Hepatocyte (in vitro differentiated cells): ENCODE data around the gene SART3. TPM values are rescaled to one million over a fixed set of nuclear protein-coding genes. Genes with fewer than 3 reads are reported as not detected.

Source experiments
- DNase-seq: peaks from one replicate; pipeline ENCODE4 v3.0.0-alpha.2; 2016; ENCODE audit warnings: low spot score
- H2AFZ ChIP-seq: fragments of 200-600 bp; sonication (generic); 2 replicates; pipeline ENCODE4 v1.6.0; 2016; ENCODE audit warnings: antibody characterized with exemption, mild to moderate bottlenecking
- H3K27ac ChIP-seq: fragments of 200-600 bp; sonication (generic); 2 replicates; pipeline ENCODE4 v1.5.1; 2016; ENCODE audit warnings: mild to moderate bottlenecking
- H3K27me3 ChIP-seq: fragments of 200-600 bp; sonication (generic); 2 replicates; pipeline ENCODE4 v1.6.1; 2016
- H3K36me3 ChIP-seq: fragments of 200-600 bp; sonication (generic); replicated peaks from 2 replicates; pipeline ENCODE4 v1.5.1; 2016; ENCODE audit warnings: low read depth; ENCODE audit not compliant: insufficient read depth
- H3K4me1 ChIP-seq: fragments of 200-600 bp; sonication (generic); 2 replicates; pipeline ENCODE4 v1.5.1; 2016; ENCODE audit warnings: mild to moderate bottlenecking, moderate library complexity; ENCODE audit not compliant: insufficient read depth
- H3K4me2 ChIP-seq: fragments of 200-600 bp; sonication (generic); 2 replicates; pipeline ENCODE4 v1.6.0; 2016
- H3K4me3 ChIP-seq: fragments of 200-600 bp; sonication (generic); 2 replicates; pipeline ENCODE4 v1.5.1; 2016; ENCODE audit warnings: mild to moderate bottlenecking
- H3K79me2 ChIP-seq: fragments of 200-600 bp; sonication (generic); 2 replicates; pipeline ENCODE4 v1.6.0; 2017; ENCODE audit warnings: mild to moderate bottlenecking
- H3K9me2 ChIP-seq: fragments of 200-600 bp; sonication (generic); replicated peaks from 2 replicates; pipeline ENCODE4 v1.6.0; 2017; ENCODE audit warnings: mild to moderate bottlenecking; ENCODE audit not compliant: insufficient read depth
- H3K9me3 ChIP-seq: fragments of 200-600 bp; sonication (generic); 2 replicates; pipeline ENCODE4 v1.5.1; 2016; ENCODE audit warnings: low read depth, mild to moderate bottlenecking
- H4K20me1 ChIP-seq: fragments of 200-600 bp; sonication (generic); 2 replicates; pipeline ENCODE4 v1.6.0; 2016; ENCODE audit warnings: mild to moderate bottlenecking; ENCODE audit not compliant: insufficient read depth, poor library complexity, severe bottlenecking
- CTCF ChIP-seq: fragments of 200-600 bp; sonication (generic); IDR thresholded peaks from 2 replicates; pipeline ENCODE4 v1.5.1; 2016; ENCODE audit warnings: antibody characterized with exemption, mild to moderate bottlenecking; ENCODE audit not compliant: poor library complexity
- EZH2 ChIP-seq: fragments of 200-600 bp; sonication (generic); IDR thresholded peaks from 2 replicates; pipeline ENCODE4 v1.6.1; 2016; ENCODE audit warnings: antibody characterized with exemption, mild to moderate bottlenecking, borderline replicate concordance
- EZH2phosphoT487 ChIP-seq: fragments of 200-600 bp; sonication (generic); IDR thresholded peaks from one replicate; pipeline ENCODE4 v1.6.1; 2018; ENCODE audit warnings: antibody characterized with exemption, mild to moderate bottlenecking, low read depth, moderate library complexity; ENCODE audit not compliant: unreplicated experiment, severe bottlenecking
- WGBS: methylation state at CpG from one replicate; pipeline ENCODE4 v1.1.6; 2016; ENCODE audit warnings: low lambda C conversion rate; ENCODE audit errors: missing lambda C conversion rate; 5-methylcytosine and 5-hydroxymethylcytosine counted together
- polyA plus RNA-seq: library from polyadenylated mRNA; unstranded; fragments of >200 nt; fragmentation: Nextera tagmentation; extraction: Ambion mirVana; gene quantifications from 2 replicates; pipeline ENCODE4 v1.2.1, GENCODE V29; 2016
- total RNA-seq: library from RNA; depleted of rRNA; stranded (reverse); fragments of >200 nt; gene quantifications from 2 replicates; pipeline ENCODE4 v1.2.3, GENCODE V29; 2014

SART3 gene
- total and polyA plus RNA-seq, 2 experiments from 2014 or later: 25.0 to 60.4 TPM

DNA sequence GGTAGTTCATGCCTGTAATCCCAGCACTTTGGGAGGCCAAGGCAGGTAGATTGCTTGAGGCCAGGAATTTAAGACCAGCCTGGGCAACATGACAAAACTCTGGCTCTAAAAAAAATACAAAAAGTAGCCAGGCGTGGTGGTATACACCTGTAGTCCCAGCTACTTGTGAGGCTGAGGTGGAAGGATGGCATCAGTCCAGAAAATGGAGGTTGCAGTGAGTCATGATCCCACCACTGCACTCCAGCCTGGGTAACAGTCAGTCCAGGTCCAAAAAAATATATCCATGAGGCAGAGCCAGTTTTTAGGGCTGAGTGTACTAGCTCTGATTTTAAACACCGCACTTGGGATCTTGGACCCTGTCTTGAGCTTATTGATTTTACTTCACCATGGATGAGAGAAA is 76.5 kb downstream of the SART3 start:
- H3K79me2 ChIP-seq: no peaks in the 10 kb centered on the region
- H3K27me3 ChIP-seq: peaks cover 5% of the 10 kb centered on the region
- DNase-seq: no peak
- H4K20me1 ChIP-seq: no peaks in the 10 kb centered on the region
- 82% methylated on average over 2 of the region's 2 CpGs for WGBS
- no peak overlapping the region for H3K4me2 ChIP-seq
- no peaks in the 10 kb centered on the region for H3K36me3 ChIP-seq
- no peaks in the 10 kb centered on the region for H3K9me3 ChIP-seq
- no peak overlapping the region for H3K4me3 ChIP-seq
- H2AFZ ChIP-seq: no peak overlapping the region
- H3K27ac ChIP-seq: no peak overlapping the region
- H3K4me1 ChIP-seq: no peaks in the 10 kb centered on the region
- TF ChIP-seq EZH2: no peak
- TF ChIP-seq EZH2phosphoT487: no peak
- TF ChIP-seq CTCF: no peak
- no peaks in the 10 kb centered on the region for H3K9me2 ChIP-seq

DNA sequence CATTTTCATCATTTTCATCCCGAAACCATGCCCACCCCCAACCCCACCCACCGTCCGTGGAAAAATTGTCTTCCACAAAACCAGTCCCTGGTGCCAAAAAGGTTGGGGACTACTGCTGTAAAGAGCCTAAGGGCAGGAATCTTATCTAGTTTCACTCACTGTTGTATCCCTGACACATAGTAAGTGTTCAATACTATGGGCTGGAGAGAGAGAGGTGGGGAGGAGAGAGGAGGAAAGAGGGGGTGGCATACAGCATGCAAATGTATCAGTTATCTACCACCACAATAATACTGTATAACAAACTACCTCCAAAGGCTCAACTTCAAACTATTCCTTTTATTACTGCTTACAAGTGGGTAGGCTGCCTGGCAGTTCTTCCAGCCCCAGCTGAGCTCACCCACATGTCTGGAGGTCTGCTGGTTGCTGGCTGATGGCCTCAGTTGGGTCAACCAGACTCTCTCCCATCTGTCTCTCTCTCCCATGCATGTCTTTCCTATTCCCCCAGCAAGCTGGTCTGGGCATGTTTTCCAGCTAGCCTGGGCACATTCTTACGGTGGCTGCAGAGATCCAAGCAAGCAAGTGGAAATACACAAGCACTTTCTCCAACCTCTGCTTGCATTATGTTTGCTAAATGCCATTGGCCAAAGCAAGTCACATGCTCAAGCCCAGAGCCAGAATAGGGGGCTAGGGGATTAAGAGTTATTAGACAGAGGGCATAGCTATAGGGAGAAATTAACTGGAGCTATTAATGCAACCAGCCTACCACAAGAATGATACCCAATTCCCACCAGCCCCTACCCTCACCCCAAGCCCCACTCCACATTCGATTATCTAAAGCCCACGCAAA is 77.5 kb downstream of the SART3 start:
- WGBS: 65% methylated on average over 6 of the region's 6 CpGs
- no peak for TF ChIP-seq EZH2
- TF ChIP-seq EZH2phosphoT487: no peak
- no peak for TF ChIP-seq CTCF
- Histone ChIP-seq H3K27me3 (peaks cover 5% of the 10 kb centered on the region), H3K27ac (no peak overlapping the region), H3K4me1 (no peaks in the 10 kb centered on the region), H4K20me1 (no peaks in the 10 kb centered on the region), H3K4me2 (no peak overlapping the region), H3K9me2 (no peaks in the 10 kb centered on the region), H3K36me3 (no peaks in the 10 kb centered on the region), H3K79me2 (no peaks in the 10 kb centered on the region), H3K9me3 (no peaks in the 10 kb centered on the region), H2AFZ (no peak overlapping the region), H3K4me3 (no peak overlapping the region)
- DNase-seq: no peak

DNA sequence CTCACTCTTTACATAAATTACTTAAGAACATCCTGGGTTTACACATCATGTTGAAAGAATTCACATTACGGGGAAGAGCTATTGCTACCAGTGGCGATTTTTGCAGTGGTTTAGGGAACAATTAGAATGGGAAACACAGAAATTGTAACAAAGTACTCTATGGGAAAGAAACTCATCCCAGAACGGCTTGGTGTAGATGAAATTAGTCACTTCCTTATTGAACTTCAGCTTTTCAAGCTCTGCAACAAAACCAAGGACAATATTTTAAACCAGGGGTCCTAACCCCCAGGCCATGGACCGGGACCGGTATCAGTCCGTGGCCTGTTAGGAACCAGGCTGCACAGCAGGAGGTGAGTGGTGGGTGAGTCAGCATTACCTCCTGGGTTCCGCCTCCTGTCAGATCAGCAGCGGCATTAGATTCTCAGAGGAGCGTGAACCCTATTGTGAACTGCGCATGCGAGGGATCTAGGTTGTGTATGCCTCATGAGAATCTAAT is 78.2 kb downstream of the SART3 start:
- Histone ChIP-seq H3K4me2 (no peak overlapping the region), H2AFZ (no peak overlapping the region), H3K36me3 (no peaks in the 10 kb centered on the region), H3K27ac (no peak overlapping the region), H4K20me1 (no peaks in the 10 kb centered on the region), H3K9me2 (no peaks in the 10 kb centered on the region), H3K9me3 (no peaks in the 10 kb centered on the region), H3K79me2 (no peaks in the 10 kb centered on the region), H3K27me3 (peaks cover 5% of the 10 kb centered on the region), H3K4me3 (no peak overlapping the region), H3K4me1 (no peaks in the 10 kb centered on the region)
- WGBS: 54% methylated on average over 11 of the region's 11 CpGs
- TF ChIP-seq EZH2phosphoT487 (no peak), EZH2 (no peak), CTCF (no peak)
- no peak for DNase-seq
